Measurements from ENCODE around the gene TPD52L3.

TPD52L3 gene

DNA sequence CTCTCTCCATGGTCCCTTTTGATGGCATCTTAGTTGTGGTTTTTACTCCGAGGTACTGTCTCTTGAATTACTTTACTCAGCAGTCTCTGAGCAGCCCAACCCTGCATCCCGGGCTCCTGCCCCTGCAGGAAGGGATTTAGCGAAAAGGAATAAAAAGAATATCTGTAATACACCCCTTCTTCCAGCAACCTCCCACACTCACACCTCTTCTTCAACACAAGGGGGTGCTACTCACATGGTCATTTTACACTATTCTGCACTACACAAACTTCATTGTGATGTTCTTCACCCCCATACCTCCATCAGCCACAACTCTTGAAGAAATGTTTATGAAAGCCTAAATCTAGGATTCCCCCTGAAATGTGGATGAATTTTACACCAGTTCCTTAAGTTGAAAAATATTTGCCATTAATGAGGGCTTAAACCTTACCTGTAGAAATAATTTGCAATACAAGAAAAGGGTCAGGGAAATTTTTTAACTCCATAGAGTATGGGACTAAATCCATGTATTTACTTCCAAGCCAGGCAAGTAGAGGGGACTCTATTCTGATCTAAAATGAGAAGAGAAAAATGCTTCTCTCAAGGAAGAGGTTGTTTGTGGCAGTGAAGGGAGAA lies 26.0 kb downstream of the TPD52L3 start:
- H3K4me3 ChIP-seq (ENCODE audit: low read depth in 1 of 2, low read length in 2 of 2): no peak overlapping the region
- no peaks in the 10 kb centered on the region for H3K4me1 ChIP-seq (ENCODE audit: control insufficient read depth in 1 of 2, insufficient read depth in 2 of 2, low read length in 2 of 2)
- no peak overlapping the region for H3K9ac ChIP-seq (ENCODE audit: low read depth in 1 of 2, low read length in 2 of 2)
- no peak overlapping the region for H3K27ac ChIP-seq (ENCODE audit: low read depth, low read length)
- peaks cover 0 to 2% of the 10 kb centered on the region in 2 donors for H3K27me3 ChIP-seq (ENCODE audit: control insufficient read depth in 1 of 2, insufficient read depth in 2 of 2, low read length in 2 of 2)
- no peaks in the 10 kb centered on the region for H3K9me3 ChIP-seq (ENCODE audit: control insufficient read depth in 1 of 2, low read length in 2 of 2)
- no peaks in the 10 kb centered on the region for H3K36me3 ChIP-seq (ENCODE audit: control insufficient read depth in 1 of 2, insufficient read depth in 2 of 2, low read length in 2 of 2)

DNA sequence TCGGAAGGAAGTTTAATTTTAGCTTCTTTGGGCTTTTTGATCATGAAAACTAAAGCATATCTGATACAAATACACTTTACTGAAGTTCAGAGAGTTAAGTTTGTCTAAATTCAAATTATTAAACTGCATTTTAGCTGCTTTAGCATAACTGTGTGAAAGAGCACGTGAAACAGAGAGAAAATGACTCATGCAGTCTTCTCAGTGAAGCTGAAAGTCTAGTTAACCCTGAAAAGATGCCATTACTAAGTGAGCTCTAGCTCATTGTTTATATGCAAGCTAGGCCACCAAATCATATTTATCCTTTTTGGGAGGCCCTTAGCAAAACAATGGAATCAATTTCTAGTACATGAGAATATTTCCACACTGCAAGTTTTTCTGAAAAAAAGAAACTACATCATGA lies 27.6 kb downstream of the TPD52L3 start:
- Histone ChIP-seq H3K9me3 (ENCODE audit: control insufficient read depth in 1 of 2, low read length in 2 of 2) (no peaks in the 10 kb centered on the region), H3K9ac (ENCODE audit: low read depth in 1 of 2, low read length in 2 of 2) (no peak overlapping the region), H3K4me3 (ENCODE audit: low read depth in 1 of 2, low read length in 2 of 2) (no peak overlapping the region), H3K4me1 (ENCODE audit: control insufficient read depth in 1 of 2, insufficient read depth in 2 of 2, low read length in 2 of 2) (no peaks in the 10 kb centered on the region), H3K27ac (ENCODE audit: low read depth, low read length) (no peak overlapping the region), H3K27me3 (ENCODE audit: control insufficient read depth in 1 of 2, insufficient read depth in 2 of 2, low read length in 2 of 2) (no peaks in the 10 kb centered on the region), H3K36me3 (ENCODE audit: control insufficient read depth in 1 of 2, insufficient read depth in 2 of 2, low read length in 2 of 2) (no peaks in the 10 kb centered on the region)

- Histone ChIP-seq H3K9ac (ENCODE audit: low read depth in 1 of 2, low read length in 2 of 2) (no peak overlapping the region), H3K4me3 (ENCODE audit: low read depth in 1 of 2, low read length in 2 of 2) (no peak overlapping the region), H3K9me3 (ENCODE audit: control insufficient read depth in 1 of 2, low read length in 2 of 2) (no peaks in the 10 kb centered on the region), H3K36me3 (ENCODE audit: control insufficient read depth in 1 of 2, insufficient read depth in 2 of 2, low read length in 2 of 2) (no peaks in the 10 kb centered on the region), H3K27ac (ENCODE audit: low read depth, low read length) (no peak overlapping the region), H3K27me3 (ENCODE audit: control insufficient read depth in 1 of 2, insufficient read depth in 2 of 2, low read length in 2 of 2) (no peaks in the 10 kb centered on the region), H3K4me1 (ENCODE audit: control insufficient read depth in 1 of 2, insufficient read depth in 2 of 2, low read length in 2 of 2) (no peaks in the 10 kb centered on the region)
These were observed 28.3 kb downstream of the TPD52L3 start for GRCh38 chr9:6356441-6356840.

DNA sequence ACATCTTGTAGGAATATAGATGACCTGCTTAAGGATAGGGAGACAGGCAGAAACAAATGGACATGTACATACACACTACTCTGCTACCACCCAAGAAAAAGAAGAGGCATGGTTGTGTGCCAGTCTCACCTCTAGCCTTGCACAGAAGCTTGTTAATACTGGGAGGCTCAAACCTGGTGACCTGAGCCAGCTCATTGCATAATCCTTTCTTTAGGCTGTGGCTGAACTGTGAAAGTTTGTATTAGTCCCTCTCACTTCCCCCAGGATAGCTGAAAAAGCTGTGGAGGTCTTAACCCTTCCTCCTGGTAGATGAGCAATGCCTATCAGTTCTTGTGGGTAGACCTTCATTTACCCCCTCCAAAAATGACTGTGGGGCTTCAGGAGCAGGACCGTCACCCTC lies 28.7 kb downstream of the TPD52L3 start:
- no peak overlapping the region for H3K4me3 ChIP-seq (ENCODE audit: low read depth in 1 of 2, low read length in 2 of 2)
- no peaks in the 10 kb centered on the region for H3K4me1 ChIP-seq (ENCODE audit: control insufficient read depth in 1 of 2, insufficient read depth in 2 of 2, low read length in 2 of 2)
- H3K27me3 ChIP-seq (ENCODE audit: control insufficient read depth in 1 of 2, insufficient read depth in 2 of 2, low read length in 2 of 2): no peaks in the 10 kb centered on the region
- no peak overlapping the region for H3K27ac ChIP-seq (ENCODE audit: low read depth, low read length)
- H3K9me3 ChIP-seq (ENCODE audit: control insufficient read depth in 1 of 2, low read length in 2 of 2): no peaks in the 10 kb centered on the region
- no peaks in the 10 kb centered on the region for H3K36me3 ChIP-seq (ENCODE audit: control insufficient read depth in 1 of 2, insufficient read depth in 2 of 2, low read length in 2 of 2)
- no peak overlapping the region for H3K9ac ChIP-seq (ENCODE audit: low read depth in 1 of 2, low read length in 2 of 2)

GRCh38 chr9:6367128-6367890 lies 39.1 kb downstream of the TPD52L3 start:
- Histone ChIP-seq H3K9ac (ENCODE audit: low read depth in 1 of 2, low read length in 2 of 2) (no peak overlapping the region), H3K27me3 (ENCODE audit: control insufficient read depth in 1 of 2, insufficient read depth in 2 of 2, low read length in 2 of 2) (no peaks in the 10 kb centered on the region), H3K4me3 (ENCODE audit: low read depth in 1 of 2, low read length in 2 of 2) (no peak overlapping the region), H3K36me3 (ENCODE audit: control insufficient read depth in 1 of 2, insufficient read depth in 2 of 2, low read length in 2 of 2) (no peaks in the 10 kb centered on the region), H3K27ac (ENCODE audit: low read depth, low read length) (no peak overlapping the region), H3K9me3 (ENCODE audit: control insufficient read depth in 1 of 2, low read length in 2 of 2) (peaks cover 2 to 9% of the 10 kb centered on the region in 2 donors), H3K4me1 (ENCODE audit: control insufficient read depth in 1 of 2, insufficient read depth in 2 of 2, low read length in 2 of 2) (no peaks in the 10 kb centered on the region)

GRCh38 chr9:6368831-6369230 lies 40.7 kb downstream of the TPD52L3 start:
- no peak overlapping the region for H3K9ac ChIP-seq (ENCODE audit: low read depth in 1 of 2, low read length in 2 of 2)
- H3K4me3 ChIP-seq (ENCODE audit: low read depth in 1 of 2, low read length in 2 of 2): no peak overlapping the region
- H3K27ac ChIP-seq (ENCODE audit: low read depth, low read length): no peak overlapping the region
- H3K4me1 ChIP-seq (ENCODE audit: control insufficient read depth in 1 of 2, insufficient read depth in 2 of 2, low read length in 2 of 2): no peaks in the 10 kb centered on the region
- H3K36me3 ChIP-seq (ENCODE audit: control insufficient read depth in 1 of 2, insufficient read depth in 2 of 2, low read length in 2 of 2): no peaks in the 10 kb centered on the region
- H3K27me3 ChIP-seq (ENCODE audit: control insufficient read depth in 1 of 2, insufficient read depth in 2 of 2, low read length in 2 of 2): no peaks in the 10 kb centered on the region
- H3K9me3 ChIP-seq (ENCODE audit: control insufficient read depth in 1 of 2, low read length in 2 of 2): peaks cover 2 to 9% of the 10 kb centered on the region in 2 donors
